Natural killer cell (primary cell): ENCODE measurements around the gene FOXN3. TPM values are rescaled to one million over a fixed set of nuclear protein-coding genes. Genes with fewer than 3 reads are reported as not detected.

Source experiments
- ATAC-seq, 3 donors: fragments of 150-1000 bp in 2 of 3; fragments of 200-7000 bp in 1 of 3; cut with Tn5 transposase; 1 replicate in 1 of 3; 2 replicates in 2 of 3; pipeline ENCODE4 v1.10.0; 2021; ENCODE audit warnings: mild to moderate bottlenecking in 2 of 3, moderate library complexity in 2 of 3
- DNase-seq, 2 donors: peaks; one replicate each; pipeline versions ENCODE4 v3.0.0 to v3.0.0-alpha.2; 2013 to 2021; ENCODE audit warnings: mixed read lengths in 1 of 2
- H3K27ac ChIP-seq: one replicate; pipeline ENCODE4 v1.5.1; 2013; ENCODE audit warnings: mild to moderate bottlenecking, low read length
- H3K27me3 ChIP-seq: one replicate; pipeline ENCODE4 v1.6.1; 2013; ENCODE audit warnings: low read length; ENCODE audit not compliant: control insufficient read depth, insufficient read depth
- H3K36me3 ChIP-seq: one replicate; pipeline ENCODE4 v1.6.1; 2013; ENCODE audit warnings: low read length; ENCODE audit not compliant: control insufficient read depth, insufficient read depth
- H3K4me1 ChIP-seq: one replicate; pipeline ENCODE4 v1.6.1; 2013; ENCODE audit warnings: low read length; ENCODE audit not compliant: control insufficient read depth, insufficient read depth
- H3K4me3 ChIP-seq: one replicate; pipeline ENCODE4 v1.5.1; 2013; ENCODE audit warnings: low read length
- H3K9me3 ChIP-seq: one replicate; pipeline ENCODE4 v1.6.1; 2013; ENCODE audit warnings: low read length; ENCODE audit not compliant: control insufficient read depth, insufficient read depth
- H3K27ac Mint-ChIP-seq, 2 donors: one replicate each; pipeline ENCODE4 v1.8.0; 2022; ENCODE audit warnings: mild to moderate bottlenecking in 2 of 2, mixed read lengths in 2 of 2, moderate library complexity in 1 of 2
- H3K27me3 Mint-ChIP-seq, 2 donors: one replicate each; pipeline ENCODE4 v1.8.0; 2022; ENCODE audit warnings: low read depth in 2 of 2, mixed read lengths in 2 of 2
- H3K36me3 Mint-ChIP-seq: one replicate; pipeline ENCODE4 v1.8.0; 2022; ENCODE audit warnings: mixed read lengths
- H3K4me1 Mint-ChIP-seq, 2 donors: one replicate each; pipeline ENCODE4 v1.8.0; 2022; ENCODE audit warnings: mixed read lengths in 2 of 2
- H3K4me3 Mint-ChIP-seq: one replicate; pipeline ENCODE4 v1.8.0; 2022; ENCODE audit warnings: mild to moderate bottlenecking, moderate library complexity, mixed read lengths
- H3K9me3 Mint-ChIP-seq, 2 donors: one replicate each; pipeline ENCODE4 v1.8.0; 2022; ENCODE audit warnings: mixed read lengths in 2 of 2
- CTCF ChIP-seq: fragments of 200-600 bp; IDR thresholded peaks from one replicate; pipeline ENCODE4 v1.8.0; 2022; ENCODE audit warnings: antibody characterized with exemption
- WGBS: methylation state at CpG from one replicate; pipeline ENCODE4 v1.1.7; 2013; ENCODE audit warnings: missing lambda C conversion rate; ENCODE audit not compliant: insufficient coverage; 5-methylcytosine and 5-hydroxymethylcytosine counted together
- intact Hi-C: fragments of 100-400 bp; cut with micrococcal nuclease; formaldehyde crosslinking; loops from one replicate; pipeline ENCODE4 v1.14.2; 2022
- total RNA-seq, 4 donors: library from RNA; stranded (reverse); fragments of 120-200 nt in 1 of 4; gene quantifications; one replicate each; pipeline versions ENCODE4 v1.2.3 to v1.2.4, GENCODE V29; 2013 to 2022

Gene FOXN3
- total RNA-seq, 3 donors from 2014 or later (not counting 1 experiment from before 2014, with no cell fraction given) = 209 to 216 (median 209) TPM

GRCh38 chr14:89259951-89260609 is 157.0 kb downstream of the FOXN3 start:
- ATAC-seq (no peak), DNase-seq (no peak)
- H3K4me3 Mint-ChIP-seq = no peak overlapping the region
- no peaks in the 10 kb centered on the region for H3K36me3 Mint-ChIP-seq
- intact Hi-C loops = no loop called here
- 91% methylated on average over 15 of the region's 15 CpGs for WGBS
- Histone ChIP-seq H3K9me3 (no peaks in the 10 kb centered on the region), H3K4me1 (peaks cover 17% of the 10 kb centered on the region), H3K27ac (no peak overlapping the region), H3K4me3 (no peak overlapping the region), H3K27me3 (no peaks in the 10 kb centered on the region), H3K36me3 (no peaks in the 10 kb centered on the region)
- peak overlapping the region in 1 of 2 donors; percentile 38 for H3K27ac Mint-ChIP-seq
- peaks cover 53 to 66% of the 10 kb centered on the region in 2 donors for H3K4me1 Mint-ChIP-seq
- H3K27me3 Mint-ChIP-seq = no peaks in the 10 kb centered on the region
- H3K9me3 Mint-ChIP-seq = no peaks in the 10 kb centered on the region
- no peak for TF ChIP-seq CTCF

GRCh38 chr14:89258728-89259273 is 158.2 kb downstream of the FOXN3 start:
- H3K27ac Mint-ChIP-seq = peak overlapping the region; percentile 35 to 86
- 57% methylated on average over 6 of the region's 6 CpGs for WGBS
- H3K4me3 Mint-ChIP-seq = no peak overlapping the region
- H3K9me3 Mint-ChIP-seq = no peaks in the 10 kb centered on the region
- intact Hi-C loops = no loop called here
- no peak overlapping the region for H3K27ac ChIP-seq
- DNase-seq (no peak), ATAC-seq (peak in 1 of 3 donors; percentile 25)
- H3K4me3 ChIP-seq = no peak overlapping the region
- no peaks in the 10 kb centered on the region for H3K27me3 ChIP-seq
- H3K36me3 ChIP-seq = no peaks in the 10 kb centered on the region
- peaks cover 28% of the 10 kb centered on the region for H3K4me1 ChIP-seq
- H3K9me3 ChIP-seq = no peaks in the 10 kb centered on the region
- H3K36me3 Mint-ChIP-seq = no peaks in the 10 kb centered on the region
- H3K27me3 Mint-ChIP-seq = no peaks in the 10 kb centered on the region
- TF ChIP-seq CTCF = no peak
- peaks cover 56 to 65% of the 10 kb centered on the region in 2 donors for H3K4me1 Mint-ChIP-seq

GRCh38 chr14:89256951-89257350 is 160.1 kb downstream of the FOXN3 start:
- Mint-ChIP-seq H3K27ac (peak overlapping the region; percentile 12 to 59), H3K4me3 (no peak overlapping the region), H3K36me3 (no peaks in the 10 kb centered on the region), H3K27me3 (no peaks in the 10 kb centered on the region), H3K4me1 (peaks cover 62 to 76% of the 10 kb centered on the region in 2 donors), H3K9me3 (no peaks in the 10 kb centered on the region)
- no peak for TF ChIP-seq CTCF
- Histone ChIP-seq H3K27me3 (no peaks in the 10 kb centered on the region), H3K9me3 (no peaks in the 10 kb centered on the region), H3K27ac (no peak overlapping the region), H3K4me3 (no peak overlapping the region), H3K36me3 (no peaks in the 10 kb centered on the region), H3K4me1 (peaks cover 29% of the 10 kb centered on the region)
- intact Hi-C loops = no loop called here
- ATAC-seq = no peak
- WGBS = 100% methylated on average over 1 of the region's 1 CpG
- DNase-seq = no peak

GRCh38 chr14:89256283-89256682 is 160.8 kb downstream of the FOXN3 start:
- TF ChIP-seq CTCF = no peak
- peak overlapping the region; percentile 35 for H3K4me3 Mint-ChIP-seq
- WGBS = 95% methylated on average over 8 of the region's 8 CpGs
- H3K9me3 Mint-ChIP-seq = no peaks in the 10 kb centered on the region
- H3K27me3 Mint-ChIP-seq = no peaks in the 10 kb centered on the region
- H3K4me3 ChIP-seq = no peak overlapping the region
- H3K36me3 Mint-ChIP-seq = no peaks in the 10 kb centered on the region
- H3K36me3 ChIP-seq = no peaks in the 10 kb centered on the region
- peak overlapping the region; percentile 12 to 59 for H3K27ac Mint-ChIP-seq
- intact Hi-C loops = no loop called here
- ATAC-seq (no peak), DNase-seq (no peak)
- H3K27ac ChIP-seq = no peak overlapping the region
- peaks cover 64 to 77% of the 10 kb centered on the region in 2 donors for H3K4me1 Mint-ChIP-seq
- H3K4me1 ChIP-seq = peaks cover 29% of the 10 kb centered on the region
- H3K9me3 ChIP-seq = no peaks in the 10 kb centered on the region
- no peaks in the 10 kb centered on the region for H3K27me3 ChIP-seq
